Measurements from ENCODE around the gene TAGLN2. TPM values are rescaled to one million over a fixed set of nuclear protein-coding genes. Genes with fewer than 3 reads are reported as not detected.

TAGLN2 gene
- total RNA-seq, 1 donor from 2014 or later: 116 TPM

DNA sequence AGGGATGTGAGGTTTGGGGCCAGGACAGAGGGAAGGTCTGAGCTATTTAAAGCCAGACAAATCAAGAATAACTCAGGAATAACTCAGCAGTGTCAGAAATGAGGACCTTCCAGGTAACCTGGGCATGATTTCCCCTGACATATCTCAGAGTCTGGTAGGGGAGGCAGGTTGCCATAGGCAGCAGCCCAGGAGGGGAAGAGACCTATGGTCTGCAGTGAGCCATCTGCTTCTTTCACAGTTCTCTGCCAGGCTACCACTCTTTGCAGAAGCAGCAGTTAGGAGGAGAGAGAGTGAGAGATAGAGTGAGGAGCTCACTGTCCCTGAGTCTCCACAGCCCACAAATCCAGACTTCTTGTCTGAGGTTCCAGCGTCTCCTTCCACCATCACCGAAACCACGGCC lies 56.5 kb downstream of the TAGLN2 start:
- DNase-seq: no peak
- ATAC-seq (ENCODE audit: poor library complexity): no peak
- intact Hi-C loops (cut with DNase I): no loop called here

Small RNA genes lying within 50 kb of the gene (microRNA-seq; reads per million reads assigned to microRNA genes)
- not detected for gene MIR4259

Other genes with a start within 250 kb of the TAGLN2 start
- gene CRP, start 210.9 kb downstream of the TAGLN2 start, total RNA-seq: not detected
- gene DUSP23, start 144.5 kb downstream of the TAGLN2 start, total RNA-seq: 15.5 TPM
- gene FCRL6, start 123.1 kb downstream of the TAGLN2 start, total RNA-seq: 0.32 TPM
- 1.00 TPM for gene SLAMF8, start 98.6 kb downstream of the TAGLN2 start, total RNA-seq
- gene VSIG8, start 62.9 kb downstream of the TAGLN2 start, total RNA-seq: not detected
- 1.2 TPM for gene CFAP45, start 25.3 kb downstream of the TAGLN2 start, total RNA-seq
- 0.30 TPM for gene IGSF9, start 20.1 kb upstream of the TAGLN2 start, total RNA-seq
- gene SLAMF9, start 28.7 kb upstream of the TAGLN2 start, total RNA-seq: not detected
- gene PIGM, start 106.5 kb upstream of the TAGLN2 start, total RNA-seq: 2.0 TPM
- 0.16 TPM for gene KCNJ10, start 144.7 kb upstream of the TAGLN2 start, total RNA-seq
- not detected for gene KCNJ9, start 156.0 kb upstream of the TAGLN2 start, total RNA-seq
- 18.5 TPM for gene IGSF8, start 173.1 kb upstream of the TAGLN2 start, total RNA-seq
- gene ATP1A2, start 190.3 kb upstream of the TAGLN2 start, total RNA-seq: 210 TPM
- 0.40 TPM for gene ATP1A4, start 226.1 kb upstream of the TAGLN2 start, total RNA-seq

All from Right ventricle myocardium superior (tissue), 1 donor.